Stimulated activated CD8-positive, alpha-beta memory T cell treated with anti-CD3 and anti-CD28 coated beads, Interleukin-15, amount 100 ng/mL, for 4 hours (primary cell): ENCODE data around the gene SOS1.
A peak's percentile ranks its signal among the peaks of the same experiment; 100 is the strongest.
"Not testable (repeated sequence)": the region's sequence is repeated elsewhere in the genome, so short reads cannot be mapped to it uniquely, and the experiment has no call there.

Source experiments
- DNase-seq, 2 donors: peaks; one replicate each; pipeline ENCODE4 v3.0.0-alpha.2; 2020; ENCODE audit warnings: low read depth in 2 of 2

Gene SOS1

GRCh38 chr2:38971377-38971776 lies 149.5 kb downstream of the SOS1 start:
- DNase-seq, result no peak

GRCh38 chr2:38968021-38968420 lies 152.8 kb downstream of the SOS1 start:
- no peak for DNase-seq

GRCh38 chr2:38966678-38967077 lies 154.2 kb downstream of the SOS1 start:
- no peak for DNase-seq

GRCh38 chr2:38966006-38966405 lies 154.8 kb downstream of the SOS1 start:
- no peak for DNase-seq

GRCh38 chr2:38960609-38961320 lies 160.1 kb downstream of the SOS1 start:
- no peak for DNase-seq

GRCh38 chr2:38959938-38960608 lies 160.8 kb downstream of the SOS1 start:
- peak; percentile 26 to 29 for DNase-seq

GRCh38 chr2:38959466-38959865 lies 161.4 kb downstream of the SOS1 start:
- DNase-seq, result no peak

GRCh38 chr2:38957972-38958371 lies 162.9 kb downstream of the SOS1 start:
- DNase-seq, result no peak

- DNase-seq, result no peak
Observed at GRCh38 chr2:38951766-38952165, 169.1 kb downstream of the SOS1 start.

GRCh38 chr2:38948995-38949394 lies 171.9 kb downstream of the SOS1 start:
- DNase-seq, result no peak

- no peak for DNase-seq
Observed at GRCh38 chr2:38948387-38948882, 172.4 kb downstream of the SOS1 start.

GRCh38 chr2:38947241-38948239 lies 173.3 kb downstream of the SOS1 start:
- DNase-seq, result peak in 1 of 2 donors; percentile 34

- no peak for DNase-seq
Observed at GRCh38 chr2:38945911-38946310, 174.9 kb downstream of the SOS1 start.

GRCh38 chr2:38945372-38945771 lies 175.5 kb downstream of the SOS1 start:
- DNase-seq, result no peak

GRCh38 chr2:38943784-38944183 lies 177.1 kb downstream of the SOS1 start:
- no peak for DNase-seq

GRCh38 chr2:38940746-38941145 lies 180.1 kb downstream of the SOS1 start:
- no peak for DNase-seq

- DNase-seq, result no peak
Observed at GRCh38 chr2:38937548-38937947, 183.3 kb downstream of the SOS1 start.

GRCh38 chr2:38936516-38936915 lies 184.3 kb downstream of the SOS1 start:
- not testable (repeated sequence) for DNase-seq

GRCh38 chr2:38935568-38936172 lies 185.2 kb downstream of the SOS1 start:
- DNase-seq, result no peak

GRCh38 chr2:38934742-38935141 lies 186.1 kb downstream of the SOS1 start:
- no peak for DNase-seq

GRCh38 chr2:38933653-38934052 lies 187.2 kb downstream of the SOS1 start:
- DNase-seq, result no peak

- DNase-seq, result no peak
Observed at GRCh38 chr2:38932586-38932985, 188.3 kb downstream of the SOS1 start.
